Psoas muscle (tissue), 8 donors: ENCODE data around the gene XAGE3. TPM values are rescaled to one million over a fixed set of nuclear protein-coding genes. Genes with fewer than 3 reads are reported as not detected.
"Not testable (repeated sequence)": the region's sequence is repeated elsewhere in the genome, so short reads cannot be mapped to it uniquely, and the experiment has no call there.

Source experiments
- ATAC-seq, 4 donors: fragments of 200-7000 bp; cut with Tn5 transposase; one replicate each; pipeline ENCODE4 v1.9.1; 2020; ENCODE audit warnings: moderate library complexity in 3 of 4, mild to moderate bottlenecking in 2 of 4
- DNase-seq, 2 donors: peaks; one replicate each; pipeline ENCODE4 v3.0.0-alpha.2; 2020
- H3K27ac ChIP-seq: fragments of 200-600 bp; one replicate; pipeline ENCODE4 v1.8.0; 2022
- H3K27me3 ChIP-seq, 3 donors: fragments of 200-600 bp in 1 of 3; one replicate each; pipeline versions ENCODE4 v1.6.1 to v1.8.0; 2013 to 2022; ENCODE audit warnings: low read length in 2 of 3, mild to moderate bottlenecking in 2 of 3, moderate library complexity in 1 of 3; ENCODE audit not compliant: insufficient read depth in 3 of 3
- H3K36me3 ChIP-seq, 2 donors: fragments of 200-600 bp in 1 of 2; one replicate each; pipeline versions ENCODE4 v1.6.1 to v1.8.0; 2013 to 2022; ENCODE audit warnings: low read depth in 1 of 2, mild to moderate bottlenecking in 1 of 2, moderate library complexity in 1 of 2; ENCODE audit not compliant: insufficient read depth in 1 of 2
- H3K4me1 ChIP-seq: fragments of 200-600 bp; one replicate; pipeline ENCODE4 v1.8.0; 2022
- H3K4me3 ChIP-seq: fragments of 200-600 bp; one replicate; pipeline ENCODE4 v1.8.0; 2022; ENCODE audit warnings: mild to moderate bottlenecking
- H3K9me3 ChIP-seq: fragments of 200-600 bp; one replicate; pipeline ENCODE4 v1.8.0; 2022
- WGBS, 3 donors: extraction: QIAGEN DNeasy Blood & Tissue Kit; methylation state at CpG; one replicate each; pipeline versions ENCODE4 v1.1.6 to v1.1.7; 2013; 5-methylcytosine and 5-hydroxymethylcytosine counted together
- intact Hi-C, 2 donors: fragments of 100-400 bp; cut with DNase I; formaldehyde crosslinking; loops; one replicate each; pipeline versions ENCODE4 v1.11.0 to v1.14.2; 2022
- polyA plus RNA-seq, 3 donors: library from polyadenylated mRNA; stranded (reverse); fragments of 200-250 nt; gene quantifications; one replicate each; pipeline ENCODE4 v1.2.3, GENCODE V29; 2013
- total RNA-seq, 4 donors: library from RNA; stranded (reverse); fragmentation: NEBNext Ultra II Directional in 2 of 4; extraction: Animal tissue kit (Norgen Biotek cat#: 25700) in 2 of 4; gene quantifications; one replicate each; pipeline versions ENCODE4 v1.2.1 to v1.2.4, GENCODE V29; 2021 to 2023
- TF ChIP-seq, protein P1 (sequence below): fragments of 200-600 bp; IDR thresholded peaks from one replicate; pipeline ENCODE4 v1.8.0; 2022; ENCODE audit warnings: antibody characterized with exemption
- donor health status: healthy with polysubstance abuse.
- donor health status: DM: no; HTN: no; CAD: no; lungs with moderate emphysema.
- donor health status: Bipolar disorder and iron deficiency.
- donor health status: healthy.
- donor health status: DM: yes; HTN: yes; CAD: no.
- donor health status: DM: no; HTN: no; CAD: no.
- donor health status: DM: no; HTN: no; CAD: no.
- donor health status: DM: yes; HTN: yes; CAD: no.

The XAGE3 gene
- total and polyA plus RNA-seq, 7 donors = 0.55 TPM; not detected in 6

DNA sequence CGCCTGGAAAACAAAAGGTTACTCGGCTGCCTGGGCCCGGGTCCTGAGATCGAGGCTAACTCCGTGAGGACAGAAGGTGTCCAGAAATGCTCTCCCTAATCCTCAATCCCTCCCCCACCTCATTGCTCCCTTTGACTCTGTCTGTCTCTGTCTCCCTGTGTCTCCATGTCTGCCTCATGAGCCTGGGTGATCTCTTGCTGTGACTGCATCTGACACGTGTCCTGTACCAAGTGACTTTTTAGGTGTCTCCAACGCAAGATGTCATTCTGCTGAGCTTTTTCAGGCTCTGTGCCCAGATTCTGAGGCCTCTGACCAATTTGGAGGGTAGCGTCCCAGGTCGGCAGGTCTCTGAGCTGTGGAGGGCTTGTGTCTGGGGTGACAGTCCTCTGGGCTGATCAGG, 20.2 kb upstream of the XAGE3 start:
- DNase-seq, intact Hi-C loops, H3K4me3 ChIP-seq, H3K9me3 ChIP-seq, H3K27me3 ChIP-seq, H3K27ac ChIP-seq, H3K4me1 ChIP-seq, H3K36me3 ChIP-seq: not testable (repeated sequence)
- WGBS, 3 donors = no CpG with 5 or more reads among the region's 9 CpGs
- peak in 1 of 4 donors; percentile 36 for ATAC-seq

DNA sequence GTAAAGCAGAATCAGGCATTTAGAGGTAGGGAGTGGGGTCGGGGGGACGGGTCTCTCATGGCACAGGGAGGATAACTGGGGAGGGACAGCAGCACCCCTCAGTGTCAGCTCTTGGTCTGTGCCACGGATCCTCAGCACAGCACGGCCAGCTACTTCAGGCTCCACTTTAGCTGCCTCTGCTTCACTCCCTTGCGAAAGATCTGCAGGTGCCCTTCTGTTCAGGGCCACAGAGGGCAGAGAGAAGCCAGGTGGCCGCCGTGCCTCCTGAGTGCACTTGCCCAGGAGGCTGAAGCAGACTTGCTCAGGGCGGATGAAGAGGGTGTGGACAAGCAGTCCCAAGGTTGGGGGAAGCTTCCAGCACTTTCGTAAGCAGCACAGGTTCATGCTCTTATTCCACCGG, 19.6 kb upstream of the XAGE3 start:
- DNase-seq, H3K9me3 ChIP-seq, H3K27ac ChIP-seq, H3K27me3 ChIP-seq, H3K4me1 ChIP-seq, H3K4me3 ChIP-seq, ATAC-seq, intact Hi-C loops, H3K36me3 ChIP-seq: not testable (repeated sequence)
- WGBS, 3 donors = no CpG with 5 or more reads among the region's 10 CpGs

DNA sequence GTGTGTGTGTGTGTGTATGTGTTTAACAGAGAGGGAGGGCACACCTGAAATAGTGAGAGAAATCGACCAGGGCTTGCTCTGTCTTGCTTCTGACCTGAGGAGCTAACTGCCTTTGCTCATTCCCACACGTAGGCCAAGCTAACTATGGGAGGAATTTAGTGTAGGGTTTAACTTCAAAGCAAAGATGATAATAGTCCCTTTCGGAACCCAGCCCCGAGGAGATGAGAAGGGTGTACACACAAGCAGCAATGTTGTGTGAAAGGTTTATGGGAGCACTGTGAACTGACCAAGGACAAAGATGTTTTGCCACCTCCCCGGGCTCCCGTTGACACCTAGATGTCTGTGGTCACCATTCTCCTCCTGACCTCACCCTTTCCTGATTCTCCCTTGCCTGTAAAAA, 8.5 kb upstream of the XAGE3 start:
- H3K4me1 ChIP-seq, H3K4me3 ChIP-seq, DNase-seq, H3K27ac ChIP-seq, intact Hi-C loops, H3K36me3 ChIP-seq, H3K9me3 ChIP-seq, ATAC-seq: not testable (repeated sequence)
- 43 to 55% (median 47%) methylated on average over 4 to 6 of the region's 6 CpGs for WGBS, 3 donors
- peaks cover 0 to 37% (median 0%) of the 10 kb centered on the region in 3 donors for H3K27me3 ChIP-seq

DNA sequence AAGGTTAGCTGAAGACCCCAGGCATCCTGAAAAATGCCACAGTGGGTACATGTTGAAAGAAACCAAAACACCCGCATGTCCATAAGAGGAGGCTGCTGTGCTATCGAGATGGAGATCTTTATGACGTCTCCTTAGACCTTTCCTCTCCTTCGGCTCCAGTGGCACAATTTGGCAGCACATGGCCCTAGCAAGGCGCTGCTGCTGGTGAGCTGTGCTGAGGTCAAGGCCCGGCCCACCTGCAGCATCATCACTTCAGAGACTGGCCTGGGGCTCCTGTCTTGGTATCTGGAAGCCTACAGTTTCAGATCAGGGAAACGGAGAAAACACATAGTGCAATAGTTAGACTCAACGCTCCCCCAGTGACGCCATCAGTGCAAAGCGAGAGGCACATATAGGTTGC, 7.6 kb upstream of the XAGE3 start:
- H3K4me3 ChIP-seq, H3K9me3 ChIP-seq, H3K36me3 ChIP-seq, H3K27ac ChIP-seq, intact Hi-C loops, DNase-seq, H3K4me1 ChIP-seq, ATAC-seq: not testable (repeated sequence)
- 76 to 85% (median 81%) methylated on average over 5 to 10 of the region's 10 CpGs for WGBS, 3 donors
- H3K27me3 ChIP-seq = peaks cover 0 to 45% (median 0%) of the 10 kb centered on the region in 3 donors

DNA sequence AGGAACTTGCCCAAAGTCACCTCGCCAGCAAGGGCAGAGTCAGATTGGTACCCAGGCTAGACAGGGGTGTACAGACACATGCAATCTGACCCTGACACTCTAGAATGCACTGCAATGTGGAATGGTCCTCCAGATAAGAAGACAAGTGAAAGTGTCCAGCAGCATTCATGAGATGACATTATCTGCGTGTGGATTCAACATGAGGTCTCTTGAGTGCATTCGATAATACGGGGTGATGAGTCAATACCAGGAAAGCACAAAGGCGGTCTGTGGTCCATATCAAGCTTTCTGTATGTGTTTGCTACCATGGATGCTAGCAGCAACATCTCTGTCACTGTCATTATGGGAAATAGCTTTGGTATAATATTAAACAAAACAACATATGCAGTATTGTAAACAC, 6.8 kb upstream of the XAGE3 start:
- Histone ChIP-seq H3K27me3 (peaks cover 0 to 47% (median 0%) of the 10 kb centered on the region in 3 donors), H3K4me1 (no peaks in the 10 kb centered on the region), H3K36me3 (no peaks in the 10 kb centered on the region), H3K9me3 (no peaks in the 10 kb centered on the region), H3K27ac (no peak overlapping the region), H3K4me3 (no peak overlapping the region)
- intact Hi-C loops = no loop called here
- DNase-seq (no peak), ATAC-seq (no peak)
- TF ChIP-seq, protein P1, sequence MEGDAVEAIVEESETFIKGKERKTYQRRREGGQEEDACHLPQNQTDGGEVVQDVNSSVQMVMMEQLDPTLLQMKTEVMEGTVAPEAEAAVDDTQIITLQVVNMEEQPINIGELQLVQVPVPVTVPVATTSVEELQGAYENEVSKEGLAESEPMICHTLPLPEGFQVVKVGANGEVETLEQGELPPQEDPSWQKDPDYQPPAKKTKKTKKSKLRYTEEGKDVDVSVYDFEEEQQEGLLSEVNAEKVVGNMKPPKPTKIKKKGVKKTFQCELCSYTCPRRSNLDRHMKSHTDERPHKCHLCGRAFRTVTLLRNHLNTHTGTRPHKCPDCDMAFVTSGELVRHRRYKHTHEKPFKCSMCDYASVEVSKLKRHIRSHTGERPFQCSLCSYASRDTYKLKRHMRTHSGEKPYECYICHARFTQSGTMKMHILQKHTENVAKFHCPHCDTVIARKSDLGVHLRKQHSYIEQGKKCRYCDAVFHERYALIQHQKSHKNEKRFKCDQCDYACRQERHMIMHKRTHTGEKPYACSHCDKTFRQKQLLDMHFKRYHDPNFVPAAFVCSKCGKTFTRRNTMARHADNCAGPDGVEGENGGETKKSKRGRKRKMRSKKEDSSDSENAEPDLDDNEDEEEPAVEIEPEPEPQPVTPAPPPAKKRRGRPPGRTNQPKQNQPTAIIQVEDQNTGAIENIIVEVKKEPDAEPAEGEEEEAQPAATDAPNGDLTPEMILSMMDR = no peak
- 71 to 89% (median 75%) methylated on average over 5 of the region's 5 CpGs for WGBS, 3 donors

DNA sequence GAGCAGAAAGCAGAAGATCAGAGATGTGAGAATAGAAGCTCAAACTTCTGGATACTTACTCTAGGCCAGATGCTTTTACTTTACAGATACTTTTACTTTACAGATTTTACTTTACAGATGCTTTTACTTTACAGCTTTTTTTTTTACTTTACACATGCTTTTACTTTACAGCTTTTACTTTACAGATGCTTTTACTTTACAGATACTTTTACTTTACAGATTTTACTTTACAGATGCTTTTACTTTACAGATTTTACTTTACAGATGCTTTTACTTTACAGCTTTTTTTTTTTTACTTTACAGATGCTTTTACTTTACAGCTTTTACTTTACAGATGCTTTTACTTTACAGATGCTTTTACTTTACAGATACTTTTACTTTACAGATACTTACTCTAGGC, 5.9 kb upstream of the XAGE3 start:
- H3K27me3 ChIP-seq = peaks cover 0 to 54% (median 0%) of the 10 kb centered on the region in 3 donors
- ATAC-seq, DNase-seq, H3K9me3 ChIP-seq, H3K36me3 ChIP-seq, intact Hi-C loops, H3K4me3 ChIP-seq, H3K27ac ChIP-seq, H3K4me1 ChIP-seq: not testable (repeated sequence)

DNA sequence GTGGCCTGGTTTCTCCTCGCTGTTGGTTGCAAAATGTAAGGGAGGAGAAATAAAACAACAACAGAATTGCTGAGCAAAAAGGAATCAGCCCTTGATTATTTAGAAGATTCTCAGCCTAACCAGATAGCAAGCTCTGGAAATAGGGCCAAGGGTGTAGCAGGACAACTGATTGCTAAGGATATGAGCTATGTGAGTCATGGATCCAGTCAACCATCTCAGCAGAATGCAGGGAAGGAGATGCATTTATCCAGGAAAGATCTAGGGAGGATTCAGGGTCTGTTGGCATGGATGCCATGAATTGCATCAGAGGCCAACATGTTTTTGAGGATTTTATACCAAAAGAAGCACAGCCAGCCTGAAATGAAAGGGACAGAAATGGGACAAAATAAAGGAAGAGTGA, 2.2 kb upstream of the XAGE3 start:
- WGBS, 3 donors = 50 to 88% (median 67%) methylated on average over 1 of the region's 1 CpG
- ATAC-seq (no peak), DNase-seq (no peak)
- Histone ChIP-seq H3K36me3 (no peaks in the 10 kb centered on the region), H3K4me3 (no peak overlapping the region), H3K27ac (no peak overlapping the region), H3K9me3 (no peaks in the 10 kb centered on the region), H3K4me1 (no peaks in the 10 kb centered on the region), H3K27me3 (peaks cover 0 to 48% (median 0%) of the 10 kb centered on the region in 3 donors)
- intact Hi-C loops = no loop called here
- TF ChIP-seq, protein P1 = no peak
